CD14-positive monocyte (primary cell): Measurements from ENCODE around the gene PRR4. TPM values are rescaled to one million over a fixed set of nuclear protein-coding genes. Genes with fewer than 3 reads are reported as not detected.

Experiments used
- DNase-seq, 3 donors: peaks; one replicate each; pipeline ENCODE4 v3.0.0-alpha.2; 2011 to 2022
- H2AFZ ChIP-seq: 2 replicates; pipeline ENCODE4 v1.6.0; 2012; ENCODE audit warnings: mild to moderate bottlenecking, low read depth, low read length, inconsistent platforms; ENCODE audit not compliant: insufficient read depth, poor library complexity, severe bottlenecking
- H3K27ac ChIP-seq, 2 donors: 1 replicate in 1 of 2; 2 replicates in 1 of 2; pipeline ENCODE4 v1.5.1; 2012 to 2013; ENCODE audit warnings: low read length in 2 of 2, control low read depth in 1 of 2, inconsistent platforms in 1 of 2, low read depth in 1 of 2, mild to moderate bottlenecking in 1 of 2
- H3K27me3 ChIP-seq, 2 donors: one replicate each; pipeline versions ENCODE4 v1.6.0 to v1.6.1; 2011 to 2013; ENCODE audit warnings: low read length in 2 of 2; ENCODE audit not compliant: control insufficient read depth in 2 of 2, insufficient read depth in 2 of 2
- H3K36me3 ChIP-seq, 2 donors: replicated peaks in 1 of 2; 1 replicate in 1 of 2; 2 replicates in 1 of 2; pipeline versions ENCODE4 v1.5.1 to v1.6.1; 2012 to 2013; ENCODE audit warnings: low read length in 2 of 2, control low read depth in 1 of 2, inconsistent platforms in 1 of 2, mild to moderate bottlenecking in 1 of 2; ENCODE audit not compliant: insufficient read depth in 2 of 2, control insufficient read depth in 1 of 2
- H3K4me1 ChIP-seq, 2 donors: 1 replicate in 1 of 2; 2 replicates in 1 of 2; pipeline versions ENCODE4 v1.5.1 to v1.6.1; 2012 to 2013; ENCODE audit warnings: low read length in 2 of 2, control low read depth in 1 of 2, inconsistent platforms in 1 of 2, mild to moderate bottlenecking in 1 of 2, moderate library complexity in 1 of 2; ENCODE audit not compliant: insufficient read depth in 2 of 2, control insufficient read depth in 1 of 2
- H3K4me2 ChIP-seq: replicated peaks from 2 replicates; pipeline ENCODE3; 2012; ENCODE audit warnings: low read length, moderate library complexity, mild to moderate bottlenecking; ENCODE audit not compliant: poor library complexity, severe bottlenecking; ENCODE audit errors: extremely low read depth
- H3K4me3 ChIP-seq, 3 experiments: fragments of 200-600 bp in 1 of 3; sonication (generic) in 1 of 3; replicated peaks in 1 of 3; 1 replicate in 2 of 3; 2 replicates in 1 of 3; pipeline ENCODE4 v1.5.1; 2011 to 2013; ENCODE audit warnings: low read length in 3 of 3, mild to moderate bottlenecking in 3 of 3, control low read depth in 2 of 3, low read depth in 2 of 3, inconsistent platforms in 1 of 3, moderate library complexity in 1 of 3
- H3K79me2 ChIP-seq: 2 replicates; pipeline ENCODE4 v1.6.0; 2012; ENCODE audit warnings: mild to moderate bottlenecking, control low read depth, inconsistent platforms, low read length, moderate library complexity; ENCODE audit not compliant: insufficient read depth
- H3K9ac ChIP-seq: 2 replicates; pipeline ENCODE4 v1.6.0; 2017; ENCODE audit warnings: low read length, mild to moderate bottlenecking; ENCODE audit not compliant: insufficient read depth, poor library complexity, severe bottlenecking
- H3K9me3 ChIP-seq, 2 donors: replicated peaks in 1 of 2; 1 replicate in 1 of 2; 2 replicates in 1 of 2; pipeline versions ENCODE4 v1.5.1 to v1.6.1; 2012 to 2013; ENCODE audit warnings: low read length in 2 of 2, control low read depth in 1 of 2; ENCODE audit not compliant: control insufficient read depth in 1 of 2, insufficient read depth in 1 of 2
- H4K20me1 ChIP-seq: 2 replicates; pipeline ENCODE4 v1.6.0; 2012; ENCODE audit warnings: mild to moderate bottlenecking, low read length, control low read depth, moderate library complexity; ENCODE audit not compliant: insufficient read depth
- H3K27ac Mint-ChIP-seq, 7 donors: one replicate each; pipeline ENCODE4 v1.8.0; 2020; ENCODE audit warnings: mild to moderate bottlenecking in 7 of 7, mixed read lengths in 7 of 7, moderate library complexity in 6 of 7, inconsistent platforms in 2 of 7
- H3K27me3 Mint-ChIP-seq, 3 donors: one replicate each; pipeline ENCODE4 v1.8.0; 2021 to 2022; ENCODE audit warnings: low read depth in 3 of 3, mild to moderate bottlenecking in 3 of 3, mixed read lengths in 3 of 3, moderate library complexity in 3 of 3, inconsistent platforms in 1 of 3
- H3K36me3 Mint-ChIP-seq, 2 donors: one replicate each; pipeline ENCODE4 v1.8.0; 2020; ENCODE audit warnings: mixed read lengths in 2 of 2, inconsistent platforms in 1 of 2, mild to moderate bottlenecking in 1 of 2
- H3K4me1 Mint-ChIP-seq: one replicate; pipeline ENCODE4 v1.8.0; 2020; ENCODE audit warnings: mild to moderate bottlenecking, mixed read lengths
- H3K4me3 Mint-ChIP-seq, 2 donors: one replicate each; pipeline ENCODE4 v1.8.0; 2020; ENCODE audit warnings: mild to moderate bottlenecking in 2 of 2, mixed read lengths in 2 of 2, moderate library complexity in 1 of 2
- H3K9me3 Mint-ChIP-seq, 7 donors: one replicate each; pipeline ENCODE4 v1.8.0; 2020 to 2022; ENCODE audit warnings: mixed read lengths in 7 of 7, mild to moderate bottlenecking in 6 of 7, moderate library complexity in 6 of 7, inconsistent platforms in 2 of 7
- WGBS: methylation state at CpG from one replicate; pipeline ENCODE4 v1.1.5; 2013; ENCODE audit warnings: missing lambda C conversion rate; ENCODE audit not compliant: insufficient coverage; 5-methylcytosine and 5-hydroxymethylcytosine counted together
- intact Hi-C, 2 donors: fragments of 100-400 bp; cut with micrococcal nuclease; formaldehyde crosslinking; loops; one replicate each; pipeline versions ENCODE4 v1.15.0 to v1.15.1; 2023
- polyA plus RNA-seq, 3 donors: library from polyadenylated mRNA; depleted of rRNA in 1 of 3; unstranded in 2 of 3; stranded (reverse) in 1 of 3; fragments of 300-500 nt in 2 of 3; fragments of >200 nt in 1 of 3; fragmentation: Illumina TruSeq in 2 of 3; gene quantifications; 1 replicate in 2 of 3; 2 replicates in 1 of 3; pipeline ENCODE4 v1.2.3, GENCODE V29; 2012 to 2021
- TF ChIP-seq, protein P1 (sequence below): fragments of 200-600 bp; IDR thresholded peaks from one replicate; pipeline ENCODE4 v1.8.0; 2022; ENCODE audit warnings: antibody characterized with exemption, mild to moderate bottlenecking

Gene PRR4
- polyA plus RNA-seq, 3 donors, result 1.0 TPM; not detected in 2

DNA sequence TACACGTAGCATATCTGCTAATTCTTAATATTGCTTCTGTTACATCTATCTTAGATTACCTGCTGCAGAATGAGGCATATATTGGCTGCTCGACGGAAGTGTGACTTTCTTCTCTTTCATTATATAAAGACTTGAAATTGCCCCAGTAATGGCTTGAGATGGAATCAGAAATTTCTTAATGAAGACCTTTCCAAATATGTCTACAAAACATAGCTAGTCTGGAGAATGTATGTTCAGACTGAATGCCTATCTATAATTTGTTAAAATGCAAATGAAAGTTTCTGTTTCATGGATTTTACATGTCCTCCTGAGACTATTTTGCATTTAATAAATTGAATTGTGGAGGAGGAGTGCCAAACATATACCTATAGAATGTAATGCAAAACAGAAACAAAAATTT lies 23.0 kb downstream of the PRR4 start, which contains the start of gene TAS2R10:
Gene TAS2R10, minus strand, starts transcription at position 101 of the 400 bp plus-strand sequence. Its CDS starts 89 bp downstream, at position 12.
- Histone ChIP-seq H3K9me3 (peaks cover 0 to 3% of the 10 kb centered on the region in 2 donors), H3K4me1 (no peaks in the 10 kb centered on the region), H3K4me3 (no peak within 1 kb of the TSS), H3K4me2 (no peak within 1 kb of the TSS), H3K79me2 (no peaks in the 10 kb centered on the region), H2AFZ (no peak within 1 kb of the TSS), H4K20me1 (no peaks in the 10 kb centered on the region), H3K9ac (no peak within 1 kb of the TSS), H3K36me3 (no peaks in the 10 kb centered on the region), H3K27me3 (no peaks in the 10 kb centered on the region), H3K27ac (no peak within 1 kb of the TSS)
- Mint-ChIP-seq H3K27ac (no peak within 1 kb of the TSS), H3K4me3 (no peak within 1 kb of the TSS), H3K27me3 (peaks cover 0 to 2% (median 0%) of the 10 kb centered on the region in 3 donors), H3K9me3 (peaks cover 0 to 5% (median 0%) of the 10 kb centered on the region in 7 donors), H3K36me3 (no peaks in the 10 kb centered on the region), H3K4me1 (no peaks in the 10 kb centered on the region)
- intact Hi-C loops, result no loop called here
- no CpG with 5 or more reads among the region's 3 CpGs for WGBS
- DNase-seq, result no peak
- TF ChIP-seq, protein P1, sequence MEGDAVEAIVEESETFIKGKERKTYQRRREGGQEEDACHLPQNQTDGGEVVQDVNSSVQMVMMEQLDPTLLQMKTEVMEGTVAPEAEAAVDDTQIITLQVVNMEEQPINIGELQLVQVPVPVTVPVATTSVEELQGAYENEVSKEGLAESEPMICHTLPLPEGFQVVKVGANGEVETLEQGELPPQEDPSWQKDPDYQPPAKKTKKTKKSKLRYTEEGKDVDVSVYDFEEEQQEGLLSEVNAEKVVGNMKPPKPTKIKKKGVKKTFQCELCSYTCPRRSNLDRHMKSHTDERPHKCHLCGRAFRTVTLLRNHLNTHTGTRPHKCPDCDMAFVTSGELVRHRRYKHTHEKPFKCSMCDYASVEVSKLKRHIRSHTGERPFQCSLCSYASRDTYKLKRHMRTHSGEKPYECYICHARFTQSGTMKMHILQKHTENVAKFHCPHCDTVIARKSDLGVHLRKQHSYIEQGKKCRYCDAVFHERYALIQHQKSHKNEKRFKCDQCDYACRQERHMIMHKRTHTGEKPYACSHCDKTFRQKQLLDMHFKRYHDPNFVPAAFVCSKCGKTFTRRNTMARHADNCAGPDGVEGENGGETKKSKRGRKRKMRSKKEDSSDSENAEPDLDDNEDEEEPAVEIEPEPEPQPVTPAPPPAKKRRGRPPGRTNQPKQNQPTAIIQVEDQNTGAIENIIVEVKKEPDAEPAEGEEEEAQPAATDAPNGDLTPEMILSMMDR, result no peak

DNA sequence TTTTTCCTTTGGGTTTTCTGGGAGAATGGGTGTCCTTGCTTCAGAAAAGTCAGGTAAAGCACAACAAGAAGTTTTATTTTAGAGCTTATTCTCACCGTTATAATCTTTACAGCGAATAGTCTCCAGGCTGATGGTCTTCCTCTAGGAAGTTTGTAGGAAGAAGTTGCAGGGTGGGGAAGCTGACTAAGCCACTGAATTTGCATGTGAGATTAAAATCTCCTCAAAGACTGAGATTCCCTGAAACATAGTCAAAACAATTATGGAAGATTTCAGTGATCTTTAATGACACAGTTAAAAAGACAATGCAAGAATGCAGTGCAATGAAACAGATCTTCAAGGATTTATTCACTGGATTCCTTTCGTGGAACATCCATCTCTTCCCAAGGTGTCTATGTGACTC lies 24.3 kb downstream of the PRR4 start:
- Mint-ChIP-seq H3K9me3 (no peaks in the 10 kb centered on the region), H3K27ac (no peak overlapping the region), H3K27me3 (no peaks in the 10 kb centered on the region), H3K4me1 (no peaks in the 10 kb centered on the region), H3K4me3 (no peak overlapping the region), H3K36me3 (no peaks in the 10 kb centered on the region)
- intact Hi-C loops, result no loop called here
- Histone ChIP-seq H4K20me1 (no peaks in the 10 kb centered on the region), H3K4me1 (no peaks in the 10 kb centered on the region), H3K4me2 (no peak overlapping the region), H2AFZ (no peak overlapping the region), H3K36me3 (no peaks in the 10 kb centered on the region), H3K27me3 (no peaks in the 10 kb centered on the region), H3K27ac (no peak overlapping the region), H3K4me3 (no peak overlapping the region), H3K9ac (no peak overlapping the region), H3K79me2 (no peaks in the 10 kb centered on the region), H3K9me3 (no peaks in the 10 kb centered on the region)
- 100% methylated on average over 1 of the region's 3 CpGs for WGBS
- DNase-seq, result no peak
- TF ChIP-seq, protein P1, result no peak
